ENCODE measurements around the gene ZNF90.
"Not testable (repeated sequence)": the region's sequence is repeated elsewhere in the genome, so short reads cannot be mapped to it uniquely, and the experiment has no call there.

The ZNF90 gene

DNA sequence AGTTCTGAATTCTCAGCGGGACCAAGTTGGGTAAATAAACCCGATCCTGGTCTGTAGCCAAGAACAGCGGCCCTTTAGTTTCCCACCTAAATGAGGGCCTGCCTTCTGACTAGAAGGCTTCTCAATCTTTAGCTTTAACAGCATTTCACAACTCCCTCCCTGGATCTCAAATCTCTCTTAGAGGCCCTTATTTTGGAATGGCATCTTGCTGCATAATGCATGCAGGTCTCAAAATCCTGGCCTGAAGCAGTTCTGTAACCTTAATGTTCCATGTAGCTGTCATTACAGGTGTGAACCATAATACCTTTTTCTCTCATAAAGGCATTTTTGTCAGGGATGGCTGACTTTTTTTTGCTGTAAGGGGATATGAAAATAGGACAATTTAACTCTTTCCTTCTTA, 29.5 kb downstream of the ZNF90 start:
- DNase-seq: no peak

- DNase-seq: not testable (repeated sequence)
Observed at GRCh38 chr19:20118064-20118839, 40.5 kb downstream of the ZNF90 start.

DNA sequence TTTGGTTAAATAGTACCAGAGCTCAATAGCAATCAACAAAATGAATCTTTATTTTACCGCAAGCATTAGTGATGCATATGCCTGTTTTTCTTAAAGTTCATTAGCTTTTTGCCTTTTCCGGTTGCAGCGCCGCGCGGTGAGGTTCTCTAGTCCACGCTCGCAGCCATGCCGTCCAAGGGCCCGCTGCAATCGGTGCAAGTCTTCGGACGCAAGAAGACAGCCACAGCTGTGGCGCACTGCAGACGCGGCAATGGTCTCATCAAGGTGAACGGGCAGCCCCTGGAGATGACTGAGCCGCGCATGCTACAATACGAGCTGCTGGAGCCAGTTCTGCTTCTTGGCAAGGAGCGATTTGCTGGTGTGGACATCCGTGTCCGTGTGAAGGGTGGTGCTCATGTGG, 47.1 kb downstream of the ZNF90 start:
- DNase-seq: no peak

GRCh38 chr19:20132933-20133332, 55.1 kb downstream of the ZNF90 start:
- DNase-seq: not testable (repeated sequence)

DNA sequence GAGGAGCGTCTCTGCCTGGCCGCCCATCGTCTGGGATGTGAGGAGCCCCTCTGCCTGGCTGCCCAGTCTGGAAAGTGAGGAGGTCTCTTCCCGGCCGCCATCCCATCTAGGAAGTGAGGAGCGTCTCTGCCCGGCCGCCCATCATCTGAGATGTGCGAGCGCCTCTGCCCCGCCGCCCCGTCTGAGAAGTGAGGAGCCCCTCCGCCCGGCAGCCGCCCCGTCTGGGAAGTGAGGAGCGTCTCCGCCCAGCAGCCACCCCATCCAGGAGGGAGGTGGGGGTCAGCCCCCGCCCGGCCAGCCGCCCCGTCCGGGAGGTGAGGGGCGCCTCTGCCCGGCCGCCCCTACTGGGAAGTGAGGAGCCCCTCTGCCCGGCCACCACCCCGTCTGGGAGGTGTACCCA, 59.9 kb downstream of the ZNF90 start:
- not testable (repeated sequence) for DNase-seq

- DNase-seq: no peak
Observed at GRCh38 chr19:20151617-20152145, 73.9 kb downstream of the ZNF90 start.

- not testable (repeated sequence) for DNase-seq
Observed at GRCh38 chr19:20152506-20152905, 74.7 kb downstream of the ZNF90 start.

- no peak for DNase-seq
Observed at GRCh38 chr19:20153281-20153680, 75.5 kb downstream of the ZNF90 start.

DNA sequence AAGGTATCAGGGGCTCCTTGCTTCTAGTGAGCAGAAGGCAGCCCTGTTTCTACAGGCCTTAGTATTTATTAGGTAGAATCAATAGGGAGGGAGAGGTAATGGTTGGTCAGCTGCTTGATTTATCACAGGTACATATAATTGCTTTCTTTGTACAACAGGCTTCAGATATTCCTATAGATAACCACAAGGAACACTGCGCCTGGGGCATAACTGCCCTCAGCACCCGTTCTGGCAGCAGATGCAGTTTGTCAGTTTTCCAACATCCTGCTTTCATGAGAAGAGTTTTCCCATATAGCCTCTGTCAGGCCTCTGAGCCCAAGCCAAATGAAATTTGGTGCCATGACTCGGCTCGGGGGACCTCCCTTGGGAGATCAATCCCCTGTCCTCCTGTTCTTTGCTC, 76.8 kb downstream of the ZNF90 start:
- no peak for DNase-seq

DNA sequence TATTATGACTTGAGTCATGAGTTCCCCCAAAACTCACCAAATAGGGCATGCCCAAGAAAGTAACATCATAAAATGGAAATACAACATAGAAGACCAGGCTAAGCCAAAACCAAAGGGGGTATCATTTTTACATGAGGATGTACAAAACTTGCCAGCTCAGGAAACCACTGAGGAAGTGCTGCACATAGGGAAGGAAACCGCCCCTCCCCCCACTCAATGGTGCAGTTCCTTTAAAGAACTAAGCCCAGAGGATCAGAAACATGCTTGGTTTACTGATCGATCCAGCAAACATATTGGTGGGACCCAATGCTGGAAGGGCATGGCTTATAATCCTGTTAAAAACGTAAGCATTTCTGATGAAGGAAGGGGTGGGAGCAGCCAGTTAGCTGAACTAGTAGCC, 85.0 kb downstream of the ZNF90 start:
- DNase-seq: no peak

GRCh38 chr19:20164456-20164855, 86.7 kb downstream of the ZNF90 start:
- no peak for DNase-seq

- DNase-seq: no peak
Observed at GRCh38 chr19:20165971-20166592, 88.3 kb downstream of the ZNF90 start.

GRCh38 chr19:20167020-20167644, 89.3 kb downstream of the ZNF90 start, which contains the start of gene ZNF486:
Gene ZNF486, plus strand, starts transcription at chr19:20167214. Its CDS starts 117 bp downstream, at chr19:20167331.
- peak; percentile 55 for DNase-seq

DNA sequence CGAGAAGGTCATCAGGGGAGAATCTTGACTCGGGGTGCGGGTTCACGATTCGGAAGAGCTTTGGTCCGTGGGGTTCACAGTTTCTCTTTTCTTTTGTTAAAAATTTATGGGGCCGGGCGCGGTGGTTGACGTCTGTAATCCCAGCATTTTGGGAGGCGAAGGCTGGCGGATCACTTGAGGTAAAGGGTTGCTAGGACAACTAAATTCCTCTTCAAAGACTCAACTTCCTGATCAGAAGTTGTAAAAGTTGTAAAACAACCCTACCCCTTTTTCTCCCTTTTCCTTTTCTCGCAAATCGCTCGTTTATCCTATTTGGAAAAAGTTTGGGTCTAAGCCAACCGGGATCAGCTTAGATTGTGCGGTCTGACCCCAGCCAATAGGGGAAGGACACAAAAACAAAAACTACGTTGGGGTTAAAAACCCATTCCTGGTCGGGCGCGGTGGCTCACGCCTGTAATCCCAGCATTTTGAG, 89.9 kb downstream of the ZNF90 start:
- DNase-seq: no peak

All from NCI-H510A (cell line).